ENCODE results near the gene CSHL1. TPM values are rescaled to one million over a fixed set of nuclear protein-coding genes. Genes with fewer than 3 reads are reported as not detected.
"Not testable (repeated sequence)": the region's sequence is repeated elsewhere in the genome, so short reads cannot be mapped to it uniquely, and the experiment has no call there.

The CSHL1 gene
- total RNA-seq, 2 donors from 2014 or later = not detected

DNA sequence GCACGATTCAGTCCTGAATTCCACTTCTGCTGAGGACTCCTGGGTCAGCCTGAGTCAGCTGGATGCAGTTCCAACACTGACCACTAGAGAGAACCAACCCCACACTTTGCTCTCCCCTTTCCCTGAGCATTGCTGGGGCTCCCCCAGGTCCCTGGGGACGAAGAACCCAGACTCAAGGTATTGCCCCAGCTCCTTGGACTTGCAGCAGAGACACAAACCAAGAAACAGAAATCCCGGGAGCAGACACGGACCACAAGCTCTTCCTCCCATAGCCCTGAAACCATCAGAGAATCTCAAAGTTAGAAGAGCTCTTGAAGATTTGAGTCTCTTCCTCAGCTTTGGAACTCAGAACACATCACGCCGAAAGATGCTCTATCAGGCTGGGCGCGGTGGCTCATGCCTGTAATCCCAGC is 8.3 kb upstream of the CSHL1 start:
- H3K4me1 ChIP-seq = no peaks in the 10 kb centered on the region
- H3K9ac ChIP-seq (ENCODE audit: low read depth in 2 of 2, low read length in 2 of 2) = no peak overlapping the region
- H3K27ac ChIP-seq = no peak overlapping the region
- H3K9me3 ChIP-seq = no peaks in the 10 kb centered on the region
- TF ChIP-seq, protein P1, sequence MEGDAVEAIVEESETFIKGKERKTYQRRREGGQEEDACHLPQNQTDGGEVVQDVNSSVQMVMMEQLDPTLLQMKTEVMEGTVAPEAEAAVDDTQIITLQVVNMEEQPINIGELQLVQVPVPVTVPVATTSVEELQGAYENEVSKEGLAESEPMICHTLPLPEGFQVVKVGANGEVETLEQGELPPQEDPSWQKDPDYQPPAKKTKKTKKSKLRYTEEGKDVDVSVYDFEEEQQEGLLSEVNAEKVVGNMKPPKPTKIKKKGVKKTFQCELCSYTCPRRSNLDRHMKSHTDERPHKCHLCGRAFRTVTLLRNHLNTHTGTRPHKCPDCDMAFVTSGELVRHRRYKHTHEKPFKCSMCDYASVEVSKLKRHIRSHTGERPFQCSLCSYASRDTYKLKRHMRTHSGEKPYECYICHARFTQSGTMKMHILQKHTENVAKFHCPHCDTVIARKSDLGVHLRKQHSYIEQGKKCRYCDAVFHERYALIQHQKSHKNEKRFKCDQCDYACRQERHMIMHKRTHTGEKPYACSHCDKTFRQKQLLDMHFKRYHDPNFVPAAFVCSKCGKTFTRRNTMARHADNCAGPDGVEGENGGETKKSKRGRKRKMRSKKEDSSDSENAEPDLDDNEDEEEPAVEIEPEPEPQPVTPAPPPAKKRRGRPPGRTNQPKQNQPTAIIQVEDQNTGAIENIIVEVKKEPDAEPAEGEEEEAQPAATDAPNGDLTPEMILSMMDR (IDR thresholded peaks at IDR 0.05) = peak; percentile 97
- intact Hi-C loops (cut with DNase I) = loop anchor here (10.0 kb wide), 3 partner anchors 105 to 365 kb away; partner anchors contain the start of genes ERN1 and ICAM2
- H3K4me3 ChIP-seq = no peak overlapping the region
- no peaks in the 10 kb centered on the region for H3K27me3 ChIP-seq
- peak; percentile 65 for DNase-seq
- no peaks in the 10 kb centered on the region for H3K36me3 ChIP-seq

DNA sequence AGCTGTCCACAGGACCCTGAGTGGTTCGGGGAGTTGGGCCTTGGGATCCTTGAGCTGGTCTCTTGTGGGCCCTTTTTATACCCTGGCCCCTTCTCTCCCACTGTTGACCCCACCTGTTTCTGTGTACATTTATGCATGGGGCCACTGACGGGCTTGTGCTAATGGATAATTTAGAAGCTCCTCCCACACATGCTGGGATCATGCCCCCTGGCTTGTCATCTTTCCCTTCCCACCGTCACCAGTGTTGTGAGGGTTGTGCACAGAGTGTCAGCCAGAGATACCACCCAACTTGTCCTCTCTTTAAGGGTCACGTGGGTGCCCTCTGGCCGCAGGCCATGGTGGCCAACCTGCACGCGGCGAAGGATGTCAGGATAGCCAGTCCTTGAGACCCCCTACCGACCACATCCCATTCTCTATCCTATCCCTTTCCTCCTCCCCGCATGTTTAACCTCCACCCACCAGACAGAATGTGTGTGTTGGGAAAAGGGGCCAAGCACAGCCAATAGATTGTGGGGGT is 7.8 kb upstream of the CSHL1 start, which contains the start of gene GH1:
TSS of gene GH1 (minus strand) at position 51 of the 517 bp plus-strand sequence. CDS start 63 bp downstream, outside the sequence.
- H3K9ac ChIP-seq (ENCODE audit: low read depth in 2 of 2, low read length in 2 of 2); H3K27ac ChIP-seq; H3K4me3 ChIP-seq; H3K36me3 ChIP-seq; H3K4me1 ChIP-seq; H3K9me3 ChIP-seq; H3K27me3 ChIP-seq; DNase-seq: not testable (repeated sequence)
- intact Hi-C loops (cut with DNase I) = loop anchor here (10.0 kb wide), 3 partner anchors 106 to 366 kb away; partner anchors contain the start of genes ERN1 and ICAM2

DNA sequence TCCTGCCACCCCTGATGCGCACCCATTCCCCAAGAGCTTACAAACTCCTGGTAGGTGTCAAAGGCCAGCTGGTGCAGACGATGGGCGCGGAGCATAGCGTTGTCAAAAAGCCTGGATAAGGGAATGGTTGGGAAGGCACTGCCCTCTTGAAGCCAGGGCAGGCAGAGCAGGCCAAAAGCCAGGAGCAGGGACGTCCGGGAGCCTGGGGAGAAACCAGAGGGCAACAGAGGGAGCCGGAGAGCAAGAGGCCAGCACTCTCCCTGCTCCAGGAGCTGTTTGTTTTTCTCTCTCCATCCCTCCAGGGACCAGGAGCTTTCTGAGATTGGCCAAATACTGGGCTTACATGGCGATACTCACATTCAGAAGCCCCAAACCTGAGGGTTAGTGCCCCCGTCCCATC is 7.2 kb upstream of the CSHL1 start:
- H3K36me3 ChIP-seq = no peaks in the 10 kb centered on the region
- H3K9me3 ChIP-seq = no peaks in the 10 kb centered on the region
- no peak for DNase-seq
- no peaks in the 10 kb centered on the region for H3K27me3 ChIP-seq
- TF ChIP-seq, protein P1 (IDR thresholded peaks at IDR 0.05) = no peak
- H3K4me3 ChIP-seq = no peak overlapping the region
- no peaks in the 10 kb centered on the region for H3K4me1 ChIP-seq
- H3K27ac ChIP-seq = no peak overlapping the region
- intact Hi-C loops (cut with DNase I) = loop anchor here (10.0 kb wide), 3 partner anchors 106 to 366 kb away; partner anchors contain the start of genes ERN1 and ICAM2
- no peak overlapping the region for H3K9ac ChIP-seq (ENCODE audit: low read depth in 2 of 2, low read length in 2 of 2)

- no peaks in the 10 kb centered on the region for H3K27me3 ChIP-seq
- DNase-seq = no peak
- H3K4me1 ChIP-seq = no peaks in the 10 kb centered on the region
- no peak overlapping the region for H3K9ac ChIP-seq (ENCODE audit: low read depth in 2 of 2, low read length in 2 of 2)
- H3K36me3 ChIP-seq = no peaks in the 10 kb centered on the region
- intact Hi-C loops (cut with DNase I) = loop anchor here (10.0 kb wide), 3 partner anchors 107 to 367 kb away; partner anchors contain the start of genes ERN1 and ICAM2
- TF ChIP-seq, protein P1 (IDR thresholded peaks at IDR 0.05) = no peak
- H3K27ac ChIP-seq = no peak overlapping the region
- H3K4me3 ChIP-seq = no peak overlapping the region
- no peaks in the 10 kb centered on the region for H3K9me3 ChIP-seq
Observed at GRCh38 chr17:63917646-63918045, 6.6 kb upstream of the CSHL1 start.

DNA sequence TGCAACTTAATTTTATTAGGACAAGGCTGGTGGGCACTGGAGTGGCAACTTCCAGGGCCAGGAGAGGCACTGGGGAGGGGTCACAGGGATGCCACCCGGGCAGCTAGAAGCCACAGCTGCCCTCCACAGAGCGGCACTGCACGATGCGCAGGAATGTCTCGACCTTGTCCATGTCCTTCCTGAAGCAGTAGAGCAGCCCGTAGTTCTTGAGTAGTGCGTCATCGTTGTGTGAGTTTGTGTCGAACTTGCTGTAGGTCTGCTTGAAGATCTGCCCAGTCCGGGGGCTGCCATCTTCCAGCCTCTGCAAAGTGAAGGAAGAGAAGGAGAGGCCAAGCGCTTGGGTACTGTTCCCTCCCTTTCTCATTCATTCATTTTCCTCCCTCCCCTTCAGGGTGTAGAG is 6.1 kb upstream of the CSHL1 start:
- intact Hi-C loops (cut with DNase I) = loop anchor here (10.0 kb wide), 3 partner anchors 108 to 368 kb away; partner anchors contain the start of genes ERN1 and ICAM2
- not testable (repeated sequence) for H3K4me3 ChIP-seq; H3K9ac ChIP-seq (ENCODE audit: low read depth in 2 of 2, low read length in 2 of 2); H3K27me3 ChIP-seq; H3K9me3 ChIP-seq; H3K36me3 ChIP-seq; DNase-seq; H3K27ac ChIP-seq; H3K4me1 ChIP-seq

DNA sequence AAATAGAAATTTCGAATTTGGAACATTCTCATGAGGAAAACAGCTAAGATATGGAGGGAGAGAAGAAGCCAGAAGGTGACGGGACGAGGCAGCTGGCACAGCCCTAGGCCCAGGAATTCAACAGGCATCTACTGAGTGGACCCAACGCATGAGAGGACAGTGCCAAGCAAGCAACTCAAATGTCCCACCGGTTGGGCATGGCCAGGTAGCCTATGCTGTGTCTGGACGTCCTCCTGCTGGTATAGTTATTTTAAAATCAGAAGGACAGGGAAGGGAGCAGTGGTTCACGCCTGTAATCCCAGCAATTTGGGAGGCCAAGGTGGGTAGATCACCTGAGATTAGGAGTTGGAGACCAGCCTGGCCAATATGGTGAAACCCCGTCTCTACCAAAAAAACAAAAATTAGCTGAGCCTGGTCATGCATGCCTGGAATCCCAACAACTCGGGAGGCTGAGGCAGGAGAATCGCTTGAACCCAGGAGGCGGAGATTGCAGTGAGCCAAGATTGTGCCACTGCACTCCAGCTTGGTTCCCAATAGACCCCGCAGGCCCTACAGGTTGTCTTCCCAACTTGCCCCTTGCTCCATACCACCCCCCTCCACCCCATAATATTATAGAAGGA is 5.6 kb upstream of the CSHL1 start:
- no peaks in the 10 kb centered on the region for H3K4me1 ChIP-seq
- H3K27ac ChIP-seq = no peak overlapping the region
- DNase-seq = no peak
- no peaks in the 10 kb centered on the region for H3K27me3 ChIP-seq
- TF ChIP-seq, protein P1 (IDR thresholded peaks at IDR 0.05) = no peak
- H3K4me3 ChIP-seq = no peak overlapping the region
- no peaks in the 10 kb centered on the region for H3K36me3 ChIP-seq
- intact Hi-C loops (cut with DNase I) = loop anchor here (10.0 kb wide), 3 partner anchors 108 to 368 kb away; partner anchors contain the start of genes ERN1 and ICAM2
- no peak overlapping the region for H3K9ac ChIP-seq (ENCODE audit: low read depth in 2 of 2, low read length in 2 of 2)
- H3K9me3 ChIP-seq = no peaks in the 10 kb centered on the region

DNA sequence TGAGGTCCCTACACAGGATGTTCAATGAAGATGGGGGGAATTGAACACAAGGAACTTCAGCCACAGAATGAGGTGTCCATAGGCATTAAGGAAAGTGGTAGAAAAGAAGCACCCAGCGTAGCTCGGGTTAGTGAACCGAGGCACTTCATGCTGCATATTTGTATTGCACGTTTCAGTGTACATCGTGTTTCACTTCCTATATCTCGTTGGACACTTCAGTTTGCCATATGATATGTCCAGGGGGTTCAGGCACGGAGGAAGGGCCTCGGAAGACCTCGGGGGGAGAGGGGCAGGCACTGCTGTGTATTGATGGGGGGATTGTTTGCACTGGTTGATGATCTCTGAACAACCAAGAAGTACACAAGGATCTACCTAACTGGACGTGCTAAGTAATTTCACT is 4.7 kb upstream of the CSHL1 start:
- H3K9me3 ChIP-seq; H3K4me3 ChIP-seq; H3K36me3 ChIP-seq; H3K9ac ChIP-seq (ENCODE audit: low read depth in 2 of 2, low read length in 2 of 2); H3K27me3 ChIP-seq; H3K27ac ChIP-seq; H3K4me1 ChIP-seq; DNase-seq: not testable (repeated sequence)
- intact Hi-C loops (cut with DNase I) = loop anchor here (10.0 kb wide), 3 partner anchors 109 to 369 kb away; partner anchors contain the start of genes ERN1 and ICAM2

Data from colonic mucosa (tissue), 4 donors.